ENCODE measurements around the gene EMC7.
"Not testable (repeated sequence)": the region's sequence is repeated elsewhere in the genome, so short reads cannot be mapped to it uniquely, and the experiment has no call there.

The EMC7 gene

GRCh38 chr15:34101366-34102174 is at the start of gene EMC7, which contains the start of gene PGBD4:
TSS of gene EMC7 (minus strand) at chr15:34101862. CDS start at chr15:34101839, 23 bp downstream.
TSS of gene PGBD4 (plus strand) at chr15:34102083. CDS start at chr15:34102532, 449 bp downstream.
- peak; percentile 99 for DNase-seq (ENCODE audit: low read depth, low spot score)

DNA sequence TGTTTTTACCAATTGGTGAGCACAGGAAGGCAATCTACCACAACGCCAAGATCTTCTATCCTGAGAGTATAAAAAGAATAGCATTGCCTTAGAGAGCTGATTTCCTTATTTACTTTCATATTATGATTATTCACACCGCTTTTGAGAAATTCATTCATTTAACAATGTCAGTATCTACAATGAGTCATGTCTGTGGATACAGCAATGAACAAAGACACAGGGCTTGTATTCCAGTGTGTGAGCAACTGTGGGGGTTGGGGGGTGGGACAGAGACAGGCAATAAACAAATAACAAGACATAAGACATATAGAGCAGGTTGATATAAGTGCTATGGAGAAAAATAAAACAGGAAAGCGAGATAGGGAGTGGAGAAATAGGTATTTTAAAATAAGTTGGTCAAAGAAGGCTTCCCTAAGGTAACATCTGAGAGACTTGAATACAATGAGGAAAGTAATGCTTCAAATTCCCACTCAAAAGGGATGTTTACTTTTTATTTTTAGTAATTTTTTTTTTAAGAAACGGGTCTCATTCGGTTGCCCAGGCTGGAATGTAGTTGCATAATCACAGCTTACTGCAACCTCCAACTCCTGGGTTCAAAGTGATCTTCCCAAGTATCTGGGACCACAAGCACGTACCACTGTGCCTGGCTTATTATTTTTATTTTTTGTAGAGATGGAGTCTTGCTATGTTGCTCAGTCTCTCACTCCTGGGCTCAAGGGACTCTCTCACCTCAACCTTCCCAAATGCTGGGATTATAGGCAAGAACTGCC is 45.9 kb upstream of the EMC7 start:
- no peak for DNase-seq (ENCODE audit: low read depth, low spot score)

- DNase-seq (ENCODE audit: low read depth, low spot score): no peak
These were observed 31.8 kb upstream of the EMC7 start for GRCh38 chr15:34133511-34133910.

DNA sequence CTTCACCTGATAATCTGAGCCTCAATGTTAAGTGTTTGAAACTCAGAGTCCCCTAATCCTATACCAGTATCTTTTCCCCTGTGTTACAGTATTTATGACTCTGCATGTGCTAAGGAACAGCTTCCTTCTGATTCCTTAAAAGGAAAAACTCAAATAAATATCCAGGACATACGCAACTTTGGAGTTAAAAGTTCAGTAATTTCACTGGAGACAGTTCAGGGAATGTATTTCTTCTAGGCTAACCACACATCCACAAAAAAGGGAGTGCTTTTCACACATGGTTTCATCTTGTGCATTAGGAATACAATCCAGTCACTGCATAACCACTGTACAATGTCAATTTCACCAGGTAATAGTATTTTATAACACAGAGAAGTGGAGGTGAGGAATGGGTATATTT is 31.2 kb upstream of the EMC7 start:
- no peak for DNase-seq (ENCODE audit: low read depth, low spot score)

- no peak for DNase-seq (ENCODE audit: low read depth, low spot score)
These were observed 27.2 kb upstream of the EMC7 start for GRCh38 chr15:34128898-34129297.

- DNase-seq (ENCODE audit: low read depth, low spot score): peak; percentile 26
These were observed 24.9 kb upstream of the EMC7 start for GRCh38 chr15:34126522-34126921.

- DNase-seq (ENCODE audit: low read depth, low spot score): no peak
These were observed 24.3 kb upstream of the EMC7 start for GRCh38 chr15:34125945-34126344.

- no peak for DNase-seq (ENCODE audit: low read depth, low spot score)
These were observed 23.0 kb upstream of the EMC7 start for GRCh38 chr15:34124651-34125050.

GRCh38 chr15:34122771-34123183 is 21.1 kb upstream of the EMC7 start:
- DNase-seq (ENCODE audit: low read depth, low spot score): peak; percentile 41

DNA sequence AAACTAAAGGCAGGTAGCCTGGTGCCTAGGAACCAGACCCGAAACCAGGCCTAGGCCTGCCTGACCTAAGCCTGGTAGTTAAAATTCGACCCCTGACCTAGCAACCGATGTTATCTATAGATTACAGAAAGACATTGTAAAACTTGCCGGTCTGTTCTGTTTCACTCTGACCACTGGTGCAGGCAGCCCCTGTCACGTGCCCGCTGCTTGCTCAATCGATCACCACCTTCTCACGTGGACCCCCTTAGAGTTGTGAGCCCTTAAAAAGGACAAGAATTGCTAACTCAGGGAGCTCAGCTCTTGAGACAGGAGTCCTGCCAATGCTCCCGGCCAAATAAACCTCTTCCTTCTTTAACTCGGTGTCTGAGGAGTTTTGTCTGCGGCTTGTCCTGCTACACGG is 20.1 kb upstream of the EMC7 start:
- DNase-seq (ENCODE audit: low read depth, low spot score): peak; percentile 71

DNA sequence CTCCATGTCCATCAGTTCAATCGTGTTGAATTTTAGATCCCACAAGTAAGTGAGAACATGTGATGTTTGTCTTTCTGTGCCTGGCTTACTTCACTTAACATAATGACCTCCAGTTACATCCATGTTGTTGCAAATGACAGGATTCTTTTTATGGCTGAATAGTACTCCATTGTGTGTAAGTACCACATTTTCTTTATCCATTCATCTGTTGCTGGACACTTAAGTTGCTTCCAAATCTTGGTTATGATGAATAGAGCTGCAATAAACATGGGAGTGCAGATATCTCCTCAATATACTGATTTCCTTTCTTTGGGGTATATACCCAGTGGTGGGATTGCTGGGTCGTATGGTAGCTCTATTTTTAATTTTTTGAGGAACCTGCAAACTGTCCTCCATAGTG is 18.8 kb upstream of the EMC7 start:
- not testable (repeated sequence) for DNase-seq (ENCODE audit: low read depth, low spot score)

GRCh38 chr15:34119291-34119690 is 17.6 kb upstream of the EMC7 start:
- DNase-seq (ENCODE audit: low read depth, low spot score): no peak

GRCh38 chr15:34116620-34117019 is 15.0 kb upstream of the EMC7 start:
- no peak for DNase-seq (ENCODE audit: low read depth, low spot score)

DNA sequence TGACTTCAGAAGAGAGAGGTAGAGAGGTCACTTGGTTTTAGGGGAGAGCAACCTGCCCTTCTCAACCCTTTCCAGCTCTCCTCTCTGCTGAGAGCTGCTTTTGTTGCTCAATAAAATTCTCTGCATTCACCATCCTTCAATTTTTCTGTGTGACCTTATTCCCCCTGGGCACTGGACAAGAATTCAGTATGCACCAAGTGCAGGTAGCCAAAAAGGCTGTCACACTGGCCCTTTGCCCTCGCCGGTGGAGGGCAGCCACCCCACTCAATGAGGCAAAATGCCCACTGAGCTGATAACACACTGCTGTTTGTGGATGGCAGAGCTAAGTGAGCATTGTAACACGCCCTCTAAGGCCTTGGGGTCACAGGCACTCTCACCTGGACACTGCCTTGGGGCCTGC is 13.1 kb upstream of the EMC7 start:
- no peak for DNase-seq (ENCODE audit: low read depth, low spot score)

DNA sequence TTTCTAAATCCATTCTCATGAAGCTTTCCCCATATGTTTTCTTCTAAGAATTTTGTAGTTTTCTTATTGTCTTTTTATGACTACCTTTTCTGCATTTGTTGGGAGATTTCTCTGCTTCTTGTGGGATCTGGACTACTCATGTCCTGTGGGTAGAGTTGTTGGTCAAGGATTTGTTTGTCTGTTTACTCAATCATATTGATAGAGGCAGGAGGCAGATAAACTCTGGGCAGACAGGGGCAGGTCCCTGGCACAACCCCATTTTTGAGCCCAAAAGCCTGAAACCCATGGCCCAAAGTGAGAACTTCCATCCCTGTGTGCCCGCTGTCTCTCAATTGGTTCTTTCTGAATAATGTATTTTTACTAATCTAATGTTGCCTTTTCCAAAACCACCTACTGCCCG is 12.6 kb upstream of the EMC7 start:
- no peak for DNase-seq (ENCODE audit: low read depth, low spot score)

GRCh38 chr15:34111488-34111887 is 9.8 kb upstream of the EMC7 start:
- DNase-seq (ENCODE audit: low read depth, low spot score): no peak

DNA sequence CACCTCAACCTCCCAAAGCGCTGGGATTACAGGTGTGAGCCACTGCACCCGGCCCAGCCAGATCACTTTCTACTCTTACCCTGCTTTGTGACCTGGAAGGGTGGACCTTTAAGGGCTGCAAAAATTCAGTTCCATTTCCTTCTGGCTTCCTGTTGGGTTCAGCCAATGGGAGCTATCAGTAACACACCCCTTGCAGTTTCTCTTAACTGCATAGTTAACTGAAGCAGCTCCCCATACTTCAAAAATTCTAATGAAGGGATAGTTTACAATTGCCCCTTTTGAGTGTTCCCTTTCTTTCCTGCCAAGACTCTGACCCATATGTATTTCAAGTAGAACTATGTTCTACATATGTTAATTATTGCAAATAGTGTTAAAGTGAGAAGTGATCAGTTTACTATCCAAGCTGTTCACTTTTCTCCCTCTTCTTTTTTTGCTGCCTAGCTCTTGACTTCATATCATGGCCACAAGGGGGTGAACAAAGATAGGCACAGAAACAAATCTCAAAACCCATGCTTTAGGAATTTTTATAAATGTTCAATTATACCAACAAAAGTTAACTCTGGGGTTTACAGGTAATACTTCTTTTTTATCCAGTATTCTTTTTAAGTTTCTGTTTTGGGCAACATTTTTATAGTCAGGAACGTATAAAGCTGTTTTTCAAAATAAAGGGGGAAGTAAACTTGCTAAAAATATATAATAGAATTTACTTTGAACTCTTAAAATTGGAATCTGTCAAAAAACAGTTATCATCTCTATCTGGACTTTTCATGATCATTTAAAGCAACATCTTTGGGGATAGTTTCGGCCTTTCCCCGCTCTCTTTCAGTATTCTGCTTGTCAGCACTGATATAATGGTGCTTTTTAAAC is 8.4 kb upstream of the EMC7 start:
- DNase-seq (ENCODE audit: low read depth, low spot score): no peak

DNA sequence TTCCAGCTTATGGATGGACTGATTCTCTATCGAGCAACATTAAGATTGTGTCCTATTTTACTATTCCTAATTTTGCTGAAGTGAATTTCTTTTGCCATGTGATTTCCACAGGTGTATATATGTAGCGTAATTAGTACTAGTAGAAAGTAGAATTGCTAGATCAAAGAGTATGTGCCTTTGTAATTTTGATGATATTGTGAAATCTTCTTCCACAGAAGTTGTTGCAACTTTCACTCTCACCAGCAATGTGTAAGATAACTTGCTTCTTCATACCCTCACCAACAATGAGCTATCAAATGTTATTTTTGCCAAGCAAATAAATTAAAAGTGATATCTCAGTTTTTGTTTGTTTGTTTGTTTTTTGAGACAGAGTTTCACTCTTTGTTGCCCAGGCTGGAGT is 5.7 kb upstream of the EMC7 start:
- DNase-seq (ENCODE audit: low read depth, low spot score): no peak

DNA sequence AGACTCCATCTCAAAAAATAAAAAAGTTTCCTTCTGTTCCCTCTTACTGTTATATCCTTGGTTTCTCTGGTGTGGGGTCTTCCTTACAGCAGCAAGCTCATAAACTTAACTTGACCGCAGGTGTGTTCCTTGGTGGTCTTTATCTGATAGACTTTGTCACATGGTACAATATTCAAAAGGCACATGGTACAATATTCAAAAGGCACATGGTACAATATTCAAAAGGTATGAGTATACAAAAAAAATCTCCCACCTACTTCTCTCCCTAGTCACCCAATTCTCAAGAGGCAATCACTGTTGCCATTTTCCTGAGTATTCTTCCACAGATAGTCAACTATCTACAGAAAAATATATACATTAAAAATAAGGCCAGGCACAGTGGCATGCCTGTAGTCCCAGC is 4.8 kb upstream of the EMC7 start:
- DNase-seq (ENCODE audit: low read depth, low spot score): no peak

DNA sequence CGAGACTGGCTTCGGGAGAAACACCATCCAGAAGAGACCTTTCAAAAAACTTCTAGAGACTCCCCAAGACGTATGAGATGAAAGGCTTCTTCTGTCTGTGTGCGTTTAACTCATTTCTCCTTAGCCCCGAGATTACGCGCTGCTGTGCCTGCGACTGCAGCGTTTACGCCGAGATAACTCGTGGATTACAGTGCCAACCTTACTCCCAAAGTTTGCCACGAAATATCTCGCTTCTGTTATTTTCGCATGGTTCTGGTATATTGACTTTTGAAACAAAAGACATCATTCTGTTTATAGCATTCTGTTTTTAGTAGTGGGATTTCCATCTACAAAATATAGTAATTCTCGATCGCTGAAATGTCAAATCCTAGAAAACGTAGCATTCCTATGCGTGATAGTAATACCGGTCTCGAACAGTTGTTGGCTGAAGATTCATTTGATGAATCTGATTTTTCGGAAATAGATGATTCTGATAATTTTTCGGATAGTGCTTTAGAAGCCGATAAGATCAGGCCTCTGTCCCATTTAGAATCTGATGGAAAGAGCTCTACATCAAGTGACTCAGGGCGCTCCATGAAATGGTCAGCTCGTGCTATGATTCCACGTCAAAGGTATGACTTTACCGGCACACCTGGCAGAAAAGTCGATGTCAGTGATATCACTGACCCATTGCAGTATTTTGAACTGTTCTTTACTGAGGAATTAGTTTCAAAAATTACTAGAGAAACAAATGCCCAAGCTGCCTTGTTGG is 688 bp upstream of the EMC7 start:
- no peak for DNase-seq (ENCODE audit: low read depth, low spot score)

GRCh38 chr15:34099914-34100313 is 1.7 kb downstream of the EMC7 start:
- DNase-seq (ENCODE audit: low read depth, low spot score): no peak

Measured in ELF-1 (cell line).